HEK293 (cell line): ENCODE data around the gene MTMR1.

ENCODE experiments used
- CTCF ChIA-PET: fragments of 350-600 bp; formaldehyde crosslinking; extraction: SDS; loops from one replicate; lab custom pipeline; 2021; ENCODE audit warnings: antibody characterized with exemption; lab: Yijun Ruan, JAX
- POLR2A ChIA-PET: fragments of 300-600 bp; formaldehyde crosslinking; extraction: SDS; loops from one replicate; lab custom pipeline; 2020; ENCODE audit warnings: antibody characterized with exemption, inconsistent platforms; lab: Yijun Ruan, JAX
- H3K27ac ChIP-seq: fragments of 200-500 bp; sonication (Bioruptor generic); 2 replicates; pipeline ENCODE4 v1.5.1; 2014; ENCODE audit warnings: low read depth, low read length, control low read depth, inconsistent platforms; ENCODE audit errors: extremely low read depth
- H3K36me3 ChIP-seq, 2 experiments: fragments of 200-500 bp in 1 of 2; sonication (Bioruptor generic) in 1 of 2; 1 replicate in 1 of 2; 2 replicates in 1 of 2; pipeline ENCODE4 v1.5.1; 2014 to 2017; ENCODE audit warnings: inconsistent platforms in 2 of 2, low read length in 2 of 2; ENCODE audit not compliant: control insufficient read depth in 2 of 2, insufficient read depth in 1 of 2
- H3K4me1 ChIP-seq: fragments of 200-500 bp; sonication (Bioruptor generic); 2 replicates; pipeline ENCODE4 v1.5.1; 2014; ENCODE audit warnings: mild to moderate bottlenecking, low read length, inconsistent platforms; ENCODE audit not compliant: control insufficient read depth, insufficient read depth
- H3K4me3 ChIP-seq: 2 replicates; pipeline ENCODE4 v1.5.1; 2011; ENCODE audit warnings: low read depth, mild to moderate bottlenecking, control low read depth, low read length, moderate library complexity
- H3K9me3 ChIP-seq: fragments of 200-500 bp; sonication (Bioruptor generic); 2 replicates; pipeline ENCODE4 v1.5.1; 2014; ENCODE audit warnings: low read depth, low read length, inconsistent platforms; ENCODE audit not compliant: control insufficient read depth, insufficient read depth
- FEZF1 ChIP-seq: fragments of 450-650 bp; formaldehyde crosslinking; IDR thresholded peaks from 2 replicates; pipeline ENCODE4 v1.5.1; 2016; ENCODE audit warnings: missing biosample characterization, missing genetic modification characterization
- GLIS1 ChIP-seq: fragments of 450-650 bp; formaldehyde crosslinking; IDR thresholded peaks from 2 replicates; pipeline ENCODE4 v1.5.1; 2016; ENCODE audit warnings: missing biosample characterization, missing genetic modification characterization
- PRDM6 ChIP-seq: fragments of 450-650 bp; formaldehyde crosslinking; IDR thresholded peaks from 2 replicates; pipeline ENCODE4 v1.5.1; 2017; ENCODE audit warnings: missing biosample characterization, missing genetic modification characterization
- SCRT1 ChIP-seq: fragments of 450-650 bp; formaldehyde crosslinking; IDR thresholded peaks from 2 replicates; pipeline ENCODE4 v1.5.1; 2016; ENCODE audit warnings: missing biosample characterization, missing genetic modification characterization, borderline replicate concordance
- SP2 ChIP-seq: fragments of 450-650 bp; formaldehyde crosslinking; IDR thresholded peaks from 2 replicates; pipeline ENCODE4 v1.5.1; 2016; ENCODE audit warnings: missing biosample characterization, missing genetic modification characterization
- ZBTB1 ChIP-seq: fragments of 450-650 bp; formaldehyde crosslinking; IDR thresholded peaks from 2 replicates; pipeline ENCODE4 v1.5.1; 2016; ENCODE audit warnings: missing biosample characterization, missing genetic modification characterization
- ZBTB20 ChIP-seq: fragments of 450-650 bp; formaldehyde crosslinking; IDR thresholded peaks from 2 replicates; pipeline ENCODE4 v1.5.1; 2016; ENCODE audit warnings: missing biosample characterization, missing genetic modification characterization
- ZIC2 ChIP-seq: fragments of 450-650 bp; formaldehyde crosslinking; IDR thresholded peaks from 2 replicates; pipeline ENCODE4 v1.5.1; 2016; ENCODE audit warnings: missing biosample characterization, missing genetic modification characterization
- ZNF654 ChIP-seq: fragments of 450-650 bp; formaldehyde crosslinking; IDR thresholded peaks from 2 replicates; pipeline ENCODE4 v1.5.1; 2016; ENCODE audit warnings: low read depth, missing biosample characterization, missing genetic modification characterization
- ZNF660 ChIP-seq: fragments of 450-650 bp; IDR thresholded peaks from 2 replicates; pipeline ENCODE4 v1.5.1; 2018; ENCODE audit warnings: missing biosample characterization, mild to moderate bottlenecking, missing genetic modification characterization
- ZNF843 ChIP-seq: fragments of 450-650 bp; formaldehyde crosslinking; IDR thresholded peaks from 2 replicates; pipeline ENCODE4 v1.5.1; 2016; ENCODE audit warnings: missing biosample characterization, missing genetic modification characterization
- TF ChIP-seq, protein P1 (sequence below): fragments of 450-650 bp; formaldehyde crosslinking; IDR thresholded peaks from 2 replicates; pipeline ENCODE4 v1.5.1; 2016; ENCODE audit warnings: missing biosample characterization, missing genetic modification characterization
- TF ChIP-seq, protein P2 (sequence below): sonication (generic); formaldehyde crosslinking; IDR thresholded peaks from 2 replicates; pipeline ENCODE4 v1.8.1; 2022; ENCODE audit warnings: mild to moderate bottlenecking, moderate library complexity, missing genetic modification reagents
- TF ChIP-seq, protein P3 (sequence below): fragments of 450-650 bp; formaldehyde crosslinking; IDR thresholded peaks from 2 replicates; pipeline ENCODE4 v1.5.1; 2016; ENCODE audit warnings: missing biosample characterization, missing genetic modification characterization
- TF ChIP-seq, protein P4 (sequence below): fragments of 450-650 bp; formaldehyde crosslinking; IDR thresholded peaks from 2 replicates; pipeline ENCODE4 v1.5.1; 2016; ENCODE audit warnings: missing biosample characterization, missing genetic modification characterization
- TF ChIP-seq, protein P5 (sequence below): fragments of 450-650 bp; formaldehyde crosslinking; IDR thresholded peaks from 2 replicates; pipeline ENCODE4 v1.5.1; 2017; ENCODE audit warnings: missing biosample characterization, missing genetic modification characterization

Gene MTMR1

DNA sequence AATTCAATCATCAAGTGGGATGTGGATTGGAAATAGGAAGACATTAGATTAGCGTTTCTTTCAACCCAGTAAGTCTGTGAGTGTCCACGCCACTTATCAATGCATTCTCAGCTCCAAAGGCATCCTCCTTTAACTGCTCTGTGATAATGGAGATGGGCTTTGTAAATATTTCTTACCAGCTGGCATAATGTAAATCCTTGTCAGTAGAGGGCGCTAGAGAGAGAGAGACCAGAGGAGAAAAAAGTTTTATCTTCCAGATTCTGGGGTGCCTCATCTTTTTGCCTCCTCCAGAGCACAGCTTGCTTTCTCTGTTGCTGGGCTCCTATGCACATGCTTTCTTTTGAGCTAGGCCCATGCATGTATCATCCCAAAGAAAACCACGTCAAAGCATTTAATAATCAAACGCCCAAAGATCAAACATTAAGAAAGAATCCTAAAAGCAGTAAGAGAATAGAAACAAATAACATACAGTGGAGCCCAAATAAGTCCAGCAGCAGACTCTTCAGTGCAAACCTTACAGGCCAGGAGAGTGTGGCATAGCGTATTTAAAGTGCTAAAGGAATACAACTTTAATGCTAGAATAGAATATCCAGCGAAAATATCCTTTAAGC, 9.6 kb upstream of the MTMR1 start:
- TF ChIP-seq SCRT1 (tag by site-specific recombination) (0 out of 2 replicates have a peak, but pooled peaks have one; percentile 42), ZNF654 (peak; percentile 59), ZBTB20 (tag by site-specific recombination) (peak; percentile 39; the same call in 1 of the 2 replicates)
- TF ChIP-seq, protein P1, sequence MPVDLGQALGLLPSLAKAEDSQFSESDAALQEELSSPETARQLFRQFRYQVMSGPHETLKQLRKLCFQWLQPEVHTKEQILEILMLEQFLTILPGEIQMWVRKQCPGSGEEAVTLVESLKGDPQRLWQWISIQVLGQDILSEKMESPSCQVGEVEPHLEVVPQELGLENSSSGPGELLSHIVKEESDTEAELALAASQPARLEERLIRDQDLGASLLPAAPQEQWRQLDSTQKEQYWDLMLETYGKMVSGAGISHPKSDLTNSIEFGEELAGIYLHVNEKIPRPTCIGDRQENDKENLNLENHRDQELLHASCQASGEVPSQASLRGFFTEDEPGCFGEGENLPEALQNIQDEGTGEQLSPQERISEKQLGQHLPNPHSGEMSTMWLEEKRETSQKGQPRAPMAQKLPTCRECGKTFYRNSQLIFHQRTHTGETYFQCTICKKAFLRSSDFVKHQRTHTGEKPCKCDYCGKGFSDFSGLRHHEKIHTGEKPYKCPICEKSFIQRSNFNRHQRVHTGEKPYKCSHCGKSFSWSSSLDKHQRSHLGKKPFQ (tag by site-specific recombination) = no peak
- ChIA-PET POLR2A (interaction anchor here (0.6 to 1.7 kb wide), 2 partner anchors 12 to 75 kb away, joined by 3 to 4 read pairs; no protein-coding TSS in a partner anchor), CTCF (interaction anchor here (0.5 to 3.9 kb wide), 34 partner anchors 9 to 787 kb away, joined by 3 to 58 read pairs (median 4); partner anchors contain the start of gene MTMR1)
- Histone ChIP-seq H3K4me1 (no peaks in the 10 kb centered on the region), H3K36me3 (no peaks in the 10 kb centered on the region), H3K27ac (no peak overlapping the region), H3K4me3 (no peak overlapping the region), H3K9me3 (no peaks in the 10 kb centered on the region)

DNA sequence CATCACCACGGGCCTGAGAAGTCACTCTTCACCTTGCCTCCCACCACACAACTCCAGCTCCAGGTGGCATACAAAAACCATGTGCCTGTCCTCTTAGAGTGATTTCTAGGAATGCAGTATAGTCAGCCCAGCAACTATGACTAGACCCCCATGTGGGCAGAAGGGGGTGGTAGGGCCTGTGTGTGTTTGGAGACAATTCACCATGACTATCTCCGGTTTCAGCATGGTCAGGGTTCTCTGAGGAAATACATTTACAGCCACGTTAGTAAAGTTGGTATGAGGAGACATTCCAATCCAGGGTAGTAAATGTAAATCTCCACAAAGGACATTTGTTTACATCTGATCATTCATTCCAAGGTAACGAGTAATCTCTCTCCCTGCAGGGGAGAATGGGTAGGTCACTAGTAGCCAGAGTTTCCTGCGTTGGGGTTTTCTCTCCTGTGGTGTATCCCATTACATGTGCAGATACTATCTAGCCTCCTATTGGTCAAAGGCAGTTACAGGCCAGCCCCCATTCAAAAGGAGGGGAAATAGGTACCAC, 4.2 kb upstream of the MTMR1 start:
- POLR2A ChIA-PET = no interaction called here
- no peaks in the 10 kb centered on the region; the same call in 1 of the 2 replicates for H3K4me1 ChIP-seq
- CTCF ChIA-PET = no interaction called here
- H3K36me3 ChIP-seq = no peaks in the 10 kb centered on the region
- H3K9me3 ChIP-seq = no peaks in the 10 kb centered on the region
- H3K4me3 ChIP-seq = no peak overlapping the region
- H3K27ac ChIP-seq = no peak overlapping the region
- TF ChIP-seq GLIS1 (peak; percentile 88), ZIC2 (tag by site-specific recombination) (peak; percentile 33), SP2 (no peak)
- TF ChIP-seq, protein P2, sequence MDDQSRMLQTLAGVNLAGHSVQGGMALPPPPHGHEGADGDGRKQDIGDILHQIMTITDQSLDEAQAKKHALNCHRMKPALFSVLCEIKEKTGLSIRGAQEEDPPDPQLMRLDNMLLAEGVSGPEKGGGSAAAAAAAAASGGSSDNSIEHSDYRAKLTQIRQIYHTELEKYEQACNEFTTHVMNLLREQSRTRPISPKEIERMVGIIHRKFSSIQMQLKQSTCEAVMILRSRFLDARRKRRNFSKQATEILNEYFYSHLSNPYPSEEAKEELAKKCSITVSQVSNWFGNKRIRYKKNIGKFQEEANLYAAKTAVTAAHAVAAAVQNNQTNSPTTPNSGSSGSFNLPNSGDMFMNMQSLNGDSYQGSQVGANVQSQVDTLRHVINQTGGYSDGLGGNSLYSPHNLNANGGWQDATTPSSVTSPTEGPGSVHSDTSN (CRISPR knock-in tag) = no peak
- TF ChIP-seq, all 188 proteins: peak for 2

DNA sequence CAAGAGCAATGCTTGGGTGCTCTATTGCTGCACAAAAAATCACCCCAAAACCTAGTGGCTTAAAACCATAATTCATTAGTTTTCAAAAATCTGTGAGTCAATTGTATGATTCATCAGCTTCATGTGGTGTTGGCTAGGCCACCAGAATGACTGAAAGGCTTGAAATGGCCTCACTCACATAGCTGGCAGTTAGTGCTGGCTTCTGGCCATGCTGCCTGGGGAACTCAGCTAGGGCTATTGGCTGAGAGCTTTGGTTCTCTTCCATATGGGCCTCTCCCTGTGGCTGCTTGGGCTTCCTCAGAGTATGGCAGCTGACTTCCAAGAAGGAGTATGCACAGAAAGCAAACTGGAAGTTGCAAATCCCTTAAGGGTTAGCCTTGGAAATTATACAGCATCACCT, 3.1 kb upstream of the MTMR1 start:
- TF ChIP-seq, protein P3, sequence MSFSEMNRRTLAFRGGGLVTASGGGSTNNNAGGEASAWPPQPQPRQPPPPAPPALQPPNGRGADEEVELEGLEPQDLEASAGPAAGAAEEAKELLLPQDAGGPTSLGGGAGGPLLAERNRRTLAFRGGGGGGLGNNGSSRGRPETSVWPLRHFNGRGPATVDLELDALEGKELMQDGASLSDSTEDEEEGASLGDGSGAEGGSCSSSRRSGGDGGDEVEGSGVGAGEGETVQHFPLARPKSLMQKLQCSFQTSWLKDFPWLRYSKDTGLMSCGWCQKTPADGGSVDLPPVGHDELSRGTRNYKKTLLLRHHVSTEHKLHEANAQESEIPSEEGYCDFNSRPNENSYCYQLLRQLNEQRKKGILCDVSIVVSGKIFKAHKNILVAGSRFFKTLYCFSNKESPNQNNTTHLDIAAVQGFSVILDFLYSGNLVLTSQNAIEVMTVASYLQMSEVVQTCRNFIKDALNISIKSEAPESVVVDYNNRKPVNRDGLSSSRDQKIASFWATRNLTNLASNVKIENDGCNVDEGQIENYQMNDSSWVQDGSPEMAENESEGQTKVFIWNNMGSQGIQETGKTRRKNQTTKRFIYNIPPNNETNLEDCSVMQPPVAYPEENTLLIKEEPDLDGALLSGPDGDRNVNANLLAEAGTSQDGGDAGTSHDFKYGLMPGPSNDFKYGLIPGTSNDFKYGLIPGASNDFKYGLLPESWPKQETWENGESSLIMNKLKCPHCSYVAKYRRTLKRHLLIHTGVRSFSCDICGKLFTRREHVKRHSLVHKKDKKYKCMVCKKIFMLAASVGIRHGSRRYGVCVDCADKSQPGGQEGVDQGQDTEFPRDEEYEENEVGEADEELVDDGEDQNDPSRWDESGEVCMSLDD (tag by site-specific recombination) = no peak
- TF ChIP-seq ZNF843 = no peak
- peak; percentile 48 for TF ChIP-seq FEZF1 (tag by site-specific recombination)
- TF ChIP-seq ZIC2 (tag by site-specific recombination) = no peak
- TF ChIP-seq ZNF660 = no peak
- TF ChIP-seq, protein P4, sequence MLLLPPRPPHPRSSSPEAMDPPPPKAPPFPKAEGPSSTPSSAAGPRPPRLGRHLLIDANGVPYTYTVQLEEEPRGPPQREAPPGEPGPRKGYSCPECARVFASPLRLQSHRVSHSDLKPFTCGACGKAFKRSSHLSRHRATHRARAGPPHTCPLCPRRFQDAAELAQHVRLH = no peak
- TF ChIP-seq GLIS1 = 0 out of 2 replicates have a peak, but pooled peaks have one; percentile 8
- TF ChIP-seq, protein P5, sequence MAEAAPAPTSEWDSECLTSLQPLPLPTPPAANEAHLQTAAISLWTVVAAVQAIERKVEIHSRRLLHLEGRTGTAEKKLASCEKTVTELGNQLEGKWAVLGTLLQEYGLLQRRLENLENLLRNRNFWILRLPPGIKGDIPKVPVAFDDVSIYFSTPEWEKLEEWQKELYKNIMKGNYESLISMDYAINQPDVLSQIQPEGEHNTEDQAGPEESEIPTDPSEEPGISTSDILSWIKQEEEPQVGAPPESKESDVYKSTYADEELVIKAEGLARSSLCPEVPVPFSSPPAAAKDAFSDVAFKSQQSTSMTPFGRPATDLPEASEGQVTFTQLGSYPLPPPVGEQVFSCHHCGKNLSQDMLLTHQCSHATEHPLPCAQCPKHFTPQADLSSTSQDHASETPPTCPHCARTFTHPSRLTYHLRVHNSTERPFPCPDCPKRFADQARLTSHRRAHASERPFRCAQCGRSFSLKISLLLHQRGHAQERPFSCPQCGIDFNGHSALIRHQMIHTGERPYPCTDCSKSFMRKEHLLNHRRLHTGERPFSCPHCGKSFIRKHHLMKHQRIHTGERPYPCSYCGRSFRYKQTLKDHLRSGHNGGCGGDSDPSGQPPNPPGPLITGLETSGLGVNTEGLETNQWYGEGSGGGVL (tag by site-specific recombination) = no peak
- no peak for TF ChIP-seq PRDM6 (tag by site-specific recombination)
- TF ChIP-seq ZBTB1 (tag by site-specific recombination) = no peak
- ChIA-PET POLR2A (no interaction called here), CTCF (interaction anchor here (1.4 to 1.5 kb wide), 2 partner anchors 9 to 10 kb away, joined by 3 to 5 read pairs; no protein-coding TSS in a partner anchor)
- no peaks in the 10 kb centered on the region; the same call in 1 of the 2 replicates for H3K4me1 ChIP-seq
- H3K36me3 ChIP-seq = no peaks in the 10 kb centered on the region
- no peak overlapping the region for H3K4me3 ChIP-seq
- H3K27ac ChIP-seq = no peak overlapping the region
- H3K9me3 ChIP-seq = no peaks in the 10 kb centered on the region
